Gastroesophageal sphincter (tissue), 2 donors: ENCODE measurements around the gene PCDHGC3.

Experiments used
- EP300 ChIP-seq: sonication (generic); formaldehyde crosslinking; IDR thresholded peaks from one replicate; pipeline ENCODE4 v1.6.1; 2017; ENCODE audit warnings: antibody characterized with exemption, mild to moderate bottlenecking
- POLR2A ChIP-seq, 2 donors: fragments of 450-650 bp; IDR thresholded peaks; one replicate each; pipeline ENCODE4 v1.6.1; 2017; ENCODE audit warnings: antibody characterized with exemption in 2 of 2, mild to moderate bottlenecking in 2 of 2, moderate library complexity in 1 of 2

DNA sequence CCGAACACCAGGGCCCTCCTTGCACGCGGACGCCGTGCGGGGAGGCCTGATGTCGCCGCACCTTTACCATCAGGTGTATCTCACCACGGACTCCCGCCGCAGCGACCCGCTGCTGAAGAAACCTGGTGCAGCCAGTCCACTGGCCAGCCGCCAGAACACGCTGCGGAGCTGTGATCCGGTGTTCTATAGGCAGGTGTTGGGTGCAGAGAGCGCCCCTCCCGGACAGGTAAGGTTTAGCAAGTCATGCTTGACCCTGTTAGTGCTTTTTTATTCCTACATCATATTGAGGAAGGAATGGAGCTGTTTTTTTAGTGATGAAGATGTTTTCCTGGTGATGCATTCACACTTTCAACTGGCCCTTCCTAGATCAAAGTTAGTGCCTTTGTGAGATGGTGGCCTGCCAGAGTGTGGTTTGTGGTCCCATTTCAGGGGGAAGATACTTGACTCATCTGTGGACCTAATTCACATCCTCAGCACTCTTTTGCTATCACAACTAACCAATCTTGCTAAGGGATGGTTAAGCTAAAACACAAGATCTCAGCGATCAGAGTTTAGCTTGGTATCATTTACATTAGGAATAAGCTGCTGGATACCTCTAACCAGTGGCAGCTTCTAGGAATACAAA lies 2.7 kb downstream of the PCDHGC3 start:
- TF ChIP-seq POLR2A (IDR thresholded peaks at IDR 0.05) (no peak), EP300 (no peak)
